Activated CD4-positive, alpha-beta T cell treated with anti-CD3 and anti-CD28 coated beads for 24 hours (primary cell): Measurements from ENCODE around the gene NTNG1.

Experiments
- DNase-seq, 2 donors: peaks; one replicate each; pipeline ENCODE4 v3.0.0-alpha.2; 2020; ENCODE audit warnings: low read depth in 2 of 2

Gene NTNG1

DNA sequence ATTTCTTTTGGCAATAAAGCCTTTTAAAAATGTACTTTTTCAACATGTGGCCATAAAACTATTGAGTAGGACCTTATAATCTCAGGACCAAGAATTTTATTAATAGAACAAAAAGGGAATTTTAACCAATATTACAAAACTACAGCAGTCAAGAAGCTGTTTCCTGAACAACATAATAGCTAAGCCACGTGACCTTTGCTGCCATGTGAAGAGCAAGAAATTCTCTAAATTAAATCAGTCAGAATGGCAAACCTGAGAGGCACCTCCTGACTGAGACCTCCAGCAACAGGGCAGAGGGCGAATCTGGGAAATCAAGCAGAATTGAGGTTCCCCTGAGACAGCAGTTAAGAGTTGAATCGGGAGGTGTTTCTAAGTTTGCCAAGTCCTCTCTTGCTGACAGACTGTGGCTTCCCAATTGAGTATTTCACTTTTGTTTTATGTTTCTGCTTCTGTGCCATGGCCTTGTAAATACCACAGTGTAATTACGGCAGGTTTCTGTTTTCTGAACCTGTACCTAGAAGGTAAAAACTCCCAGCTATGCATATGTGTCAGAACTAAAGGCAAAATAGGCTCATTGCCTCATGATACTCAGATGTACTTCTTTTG, 358.4 kb downstream of the NTNG1 start:
- DNase-seq = no peak

- DNase-seq = no peak
These were observed 360.3 kb downstream of the NTNG1 start for GRCh38 chr1:107501081-107501605.

DNA sequence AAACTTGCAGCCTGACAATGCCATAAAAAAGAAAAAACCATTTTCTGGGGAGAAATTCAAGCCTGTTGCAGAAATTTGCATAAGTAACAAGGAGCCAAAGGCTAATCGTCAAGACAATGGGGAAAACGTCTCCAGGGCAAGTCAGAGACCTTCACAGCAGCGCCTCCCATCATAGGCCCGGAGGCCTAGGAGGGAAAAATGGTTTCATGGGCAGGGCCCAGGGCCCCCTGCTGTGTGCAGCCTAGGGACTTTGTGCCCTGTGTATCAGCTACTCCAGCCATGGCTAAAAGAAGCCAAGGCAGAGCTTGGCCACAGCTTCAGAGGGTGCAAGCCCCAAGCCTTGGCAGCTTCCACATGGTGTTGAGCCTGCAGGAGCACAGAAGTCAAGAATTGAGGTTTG, 369.5 kb downstream of the NTNG1 start:
- no peak for DNase-seq

DNA sequence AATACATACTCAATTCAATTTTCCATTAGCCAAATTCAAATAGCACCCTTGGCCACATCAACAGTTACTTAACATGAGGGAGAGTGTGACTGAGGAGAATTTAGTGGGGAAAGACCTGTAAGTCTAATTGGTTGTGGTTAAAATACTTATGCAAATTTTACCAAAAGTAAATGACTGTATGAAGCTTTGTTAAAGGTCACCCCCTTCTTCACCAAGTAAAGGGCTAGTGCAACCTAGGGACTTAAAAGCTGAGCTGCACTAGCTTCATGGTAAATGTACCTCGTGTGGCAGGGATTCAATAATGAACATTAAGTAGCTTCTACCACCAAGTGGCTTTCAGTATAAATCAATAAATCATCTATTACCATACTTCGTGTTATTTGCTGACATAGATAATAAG, 372.0 kb downstream of the NTNG1 start:
- no peak for DNase-seq

DNA sequence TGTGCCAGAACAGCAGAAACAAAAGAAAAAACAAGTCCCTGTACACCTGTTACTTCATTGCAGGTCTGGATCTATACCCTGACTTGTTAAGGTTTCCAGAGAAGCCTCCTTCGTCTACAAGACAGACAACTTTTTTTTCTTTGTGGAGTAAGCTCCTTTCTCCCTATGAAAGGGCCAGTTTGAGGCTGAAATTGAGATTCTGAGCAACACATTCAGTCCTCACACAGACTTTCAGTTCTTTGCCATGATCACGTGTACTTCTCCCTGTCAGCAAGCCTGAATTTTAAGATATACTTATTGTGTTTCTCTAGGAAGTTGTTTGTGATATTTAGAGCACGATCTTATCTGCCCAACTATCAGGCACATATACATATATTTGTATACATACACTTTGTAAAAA, 374.0 kb downstream of the NTNG1 start:
- DNase-seq = no peak

- no peak for DNase-seq
These were observed 374.9 kb downstream of the NTNG1 start for GRCh38 chr1:107515702-107516101.

DNA sequence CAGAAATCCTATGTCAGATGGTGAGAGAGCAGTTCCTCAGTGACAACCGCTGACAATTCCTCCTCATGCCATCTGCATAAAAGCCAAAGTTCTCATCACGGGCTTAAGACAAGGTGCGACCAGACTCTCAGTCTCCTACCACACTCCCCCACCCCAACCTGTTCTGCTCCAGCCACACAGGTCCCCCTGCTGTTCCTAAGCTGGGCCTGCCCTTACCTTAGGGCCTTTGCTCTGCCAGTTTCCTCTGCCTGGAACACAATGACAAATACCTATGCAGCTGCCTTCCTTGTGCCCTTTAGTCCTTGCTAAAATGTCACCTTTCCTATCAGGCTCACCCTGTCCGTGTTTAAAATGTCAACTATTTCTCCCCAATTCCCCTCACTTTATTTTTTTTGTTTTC, 382.2 kb downstream of the NTNG1 start:
- no peak for DNase-seq

DNA sequence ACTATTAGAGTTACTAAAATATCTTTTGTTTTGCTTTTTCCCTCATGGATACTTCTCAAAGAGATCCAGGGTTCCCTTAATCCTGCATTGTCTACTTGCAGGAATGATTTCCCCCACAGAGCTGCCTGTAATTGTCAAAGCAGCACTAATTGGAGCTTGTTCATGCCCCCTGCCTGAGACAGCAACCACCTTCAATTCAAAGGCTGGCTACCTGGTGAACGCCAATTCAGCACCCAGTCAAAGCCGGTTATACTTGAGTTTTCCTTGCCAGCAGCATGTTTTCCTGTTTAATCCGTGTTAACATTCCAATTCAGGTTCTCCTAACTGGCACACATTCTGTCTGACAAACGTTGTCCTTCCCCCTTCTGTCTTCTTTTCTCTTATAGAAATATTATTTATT, 382.9 kb downstream of the NTNG1 start:
- no peak for DNase-seq

DNA sequence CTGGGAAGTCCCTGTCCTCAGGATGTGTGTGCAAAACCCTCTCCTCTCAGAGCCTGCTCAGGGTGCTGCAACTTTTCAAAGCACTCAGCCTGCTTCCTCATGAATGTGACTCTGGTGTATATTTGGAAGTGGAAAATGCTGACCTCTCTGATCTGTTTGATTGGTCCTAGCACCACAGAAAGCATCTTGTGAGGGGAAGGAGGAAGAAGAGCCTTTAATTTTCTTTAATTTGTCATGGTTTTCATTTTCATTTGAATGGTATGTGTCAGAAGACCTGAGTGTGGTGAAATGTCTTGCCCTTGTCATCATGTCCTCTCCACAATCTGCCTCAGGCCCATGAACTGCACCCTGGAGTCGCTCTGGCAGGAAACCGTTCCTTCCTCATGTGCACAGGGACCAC, 383.5 kb downstream of the NTNG1 start:
- no peak for DNase-seq

GRCh38 chr1:107525145-107525544, 384.3 kb downstream of the NTNG1 start:
- no peak for DNase-seq

DNA sequence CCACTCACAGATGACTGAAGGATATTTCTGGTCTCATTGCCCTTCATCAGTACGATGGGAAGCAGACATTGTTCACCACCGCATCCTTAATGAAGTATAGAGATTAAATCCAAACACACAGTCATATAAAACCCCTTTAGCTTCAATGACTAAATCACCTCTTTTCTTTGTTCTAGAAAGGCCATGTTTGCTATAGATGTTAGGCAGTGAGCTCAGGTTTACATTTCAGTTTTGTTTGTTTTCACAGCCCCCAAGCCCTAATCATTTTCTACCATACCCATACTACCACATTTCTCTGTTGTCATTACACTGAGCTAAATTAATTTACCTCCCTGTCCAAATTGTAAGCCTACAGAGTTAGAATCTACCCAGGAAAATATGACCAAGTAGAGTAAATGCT, 385.1 kb downstream of the NTNG1 start:
- DNase-seq = no peak

- no peak for DNase-seq
These were observed 385.8 kb downstream of the NTNG1 start for GRCh38 chr1:107526524-107527198.

- peak in 1 of 2 donors; percentile 1 for DNase-seq
These were observed 388.8 kb downstream of the NTNG1 start for GRCh38 chr1:107529511-107530149.

DNA sequence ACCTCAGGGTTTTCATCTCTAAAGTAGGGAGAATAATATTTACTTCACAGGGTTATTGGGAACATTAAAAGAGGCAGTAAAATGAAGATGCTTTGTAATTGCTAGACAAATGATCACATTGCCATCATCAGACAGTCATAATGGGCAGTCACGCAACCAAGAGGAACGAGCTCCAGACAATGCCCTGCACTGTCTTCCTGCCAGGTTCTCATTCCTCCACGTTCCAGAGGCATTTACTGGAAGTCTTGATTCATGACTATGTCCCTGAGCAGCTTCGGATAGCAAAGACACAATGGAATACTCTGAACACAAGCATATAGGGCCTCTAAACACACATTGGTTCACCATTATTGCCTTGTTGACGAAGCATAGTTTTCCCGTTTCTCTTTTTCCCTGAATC, 389.7 kb downstream of the NTNG1 start:
- no peak for DNase-seq

- DNase-seq = no peak
These were observed 390.4 kb downstream of the NTNG1 start for GRCh38 chr1:107531065-107531908.

- DNase-seq = no peak
These were observed 391.5 kb downstream of the NTNG1 start for GRCh38 chr1:107532318-107532717.
